Hair follicle dermal papilla cell (primary cell): ENCODE results near the gene TMEM266. TPM values are rescaled to one million over a fixed set of nuclear protein-coding genes. Genes with fewer than 3 reads are reported as not detected.

Experiments used
- total RNA-seq: library from RNA; depleted of rRNA; stranded (reverse); fragments of >200 nt; gene quantifications from 2 replicates; pipeline ENCODE4 v1.2.3, GENCODE V29; 2012

The TMEM266 gene, protein sequence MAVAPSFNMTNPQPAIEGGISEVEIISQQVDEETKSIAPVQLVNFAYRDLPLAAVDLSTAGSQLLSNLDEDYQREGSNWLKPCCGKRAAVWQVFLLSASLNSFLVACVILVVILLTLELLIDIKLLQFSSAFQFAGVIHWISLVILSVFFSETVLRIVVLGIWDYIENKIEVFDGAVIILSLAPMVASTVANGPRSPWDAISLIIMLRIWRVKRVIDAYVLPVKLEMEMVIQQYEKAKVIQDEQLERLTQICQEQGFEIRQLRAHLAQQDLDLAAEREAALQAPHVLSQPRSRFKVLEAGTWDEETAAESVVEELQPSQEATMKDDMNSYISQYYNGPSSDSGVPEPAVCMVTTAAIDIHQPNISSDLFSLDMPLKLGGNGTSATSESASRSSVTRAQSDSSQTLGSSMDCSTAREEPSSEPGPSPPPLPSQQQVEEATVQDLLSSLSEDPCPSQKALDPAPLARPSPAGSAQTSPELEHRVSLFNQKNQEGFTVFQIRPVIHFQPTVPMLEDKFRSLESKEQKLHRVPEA
- 0.12 and 0.16 TPM in 2 replicates for total RNA-seq

GRCh38 chr15:76059320-76060117 lies at the start of gene TMEM266:
TSS of gene TMEM266 (plus strand) at chr15:76059985. CDS start at chr15:76134264, 74,279 bp downstream.

DNA sequence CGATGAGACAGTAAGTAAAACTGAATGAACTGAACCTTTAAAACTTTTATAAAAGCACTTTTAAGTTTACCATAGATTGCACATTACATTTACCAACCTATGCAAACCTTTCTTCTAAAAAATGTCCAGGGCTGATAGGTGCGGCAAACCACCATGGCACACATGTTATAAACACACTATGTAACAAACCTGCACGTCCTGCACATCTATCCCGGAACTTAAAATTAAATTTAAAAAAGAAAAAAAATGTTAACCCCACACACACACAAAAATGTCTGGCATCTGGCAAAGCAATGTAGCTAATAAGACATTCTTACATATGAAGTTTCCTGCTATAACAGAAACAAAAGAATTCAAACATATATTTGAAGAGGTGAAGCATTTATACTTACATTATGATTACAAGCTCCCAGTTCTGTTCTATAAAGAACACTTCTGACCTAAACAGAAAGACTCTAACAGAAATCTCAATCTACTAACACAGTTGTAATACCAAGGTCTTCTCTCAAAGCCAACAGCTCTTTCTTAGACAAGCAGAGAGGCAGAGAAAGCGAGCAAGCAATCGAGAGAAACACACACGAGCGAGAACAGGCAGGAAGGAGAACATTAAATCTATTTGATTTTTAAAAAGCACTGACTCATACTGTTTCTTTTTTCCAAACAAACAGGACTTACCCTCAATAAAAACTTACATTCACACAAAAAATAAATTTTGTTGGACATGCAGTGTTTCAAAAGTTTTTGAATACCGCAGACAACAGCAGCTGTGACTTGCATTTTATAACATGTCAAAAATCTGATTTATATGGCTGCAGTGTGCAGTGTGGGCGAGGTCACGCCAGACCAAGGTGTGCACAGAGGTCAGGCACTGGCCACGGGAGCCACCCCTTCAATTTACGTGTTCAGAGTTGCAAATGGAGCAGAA lies 47.9 kb upstream of the TMEM266 start, which contains the start of gene NRG4:
NRG4 (minus strand) TSS at position 798 of the 925 bp plus-strand sequence. CDS start 1,194 bp downstream, outside the sequence.

Other genes with a start within 250 kb of the TMEM266 start
- 62.1 and 62.9 TPM in 2 replicates for gene UBE2Q2, start 216.5 kb upstream of the TMEM266 start, total RNA-seq
- gene FBXO22, start 156.1 kb upstream of the TMEM266 start, total RNA-seq, result 21.9 and 31.7 TPM in 2 replicates
- gene NRG4, start 47.6 kb upstream of the TMEM266 start, total RNA-seq, result not detected in 2 replicates